ENCODE data around the gene CDC42BPB. TPM values are rescaled to one million over a fixed set of nuclear protein-coding genes. Genes with fewer than 3 reads are reported as not detected.

CDC42BPB gene
- total and polyA plus RNA-seq, 2 of the 13 experiments (the other 11 are each of a cell fraction or from before 2014, with no cell fraction given): 19.7 to 32.3 TPM

GRCh38 chr14:103057372-103058163 lies at the start of gene CDC42BPB (continued):
- no peak for TF ChIP-seq ZBTB4 (CRISPR knock-in tag; IDR thresholded peaks at IDR 0.05; ENCODE audit: borderline replicate concordance)
- TF ChIP-seq ZNF737 (CRISPR knock-in tag; IDR thresholded peaks at IDR 0.05; ENCODE audit: borderline replicate concordance): no peak
- peak; percentile 69 for TF ChIP-seq ZNF350 (CRISPR knock-in tag; IDR thresholded peaks at IDR 0.05; ENCODE audit: borderline replicate concordance, low read depth)
- no peak for TF ChIP-seq GTF2F1 (IDR thresholded peaks at IDR 0.05; ENCODE audit: low read length)
- peak; percentile 78; the same call in 1 of the 2 replicates for TF ChIP-seq ZNF430 (CRISPR knock-in tag; IDR thresholded peaks at IDR 0.05)
- TF ChIP-seq GABPA (IDR thresholded peaks at IDR 0.05; ENCODE audit: low read depth, low read length): no peak
- no peak for TF ChIP-seq GABPA (CRISPR knock-in tag; IDR thresholded peaks at IDR 0.05; ENCODE audit: low read depth)
- TF ChIP-seq MXD1 (CRISPR knock-in tag; IDR thresholded peaks at IDR 0.05): peak; percentile 54; the same call in 1 of the 2 replicates
- TF ChIP-seq NR2F6 (IDR thresholded peaks at IDR 0.05): no peak
- TF ChIP-seq NR2F6 (CRISPR knock-in tag; IDR thresholded peaks at IDR 0.05): no peak
- TF ChIP-seq CHCHD3 (CRISPR knock-in tag; IDR thresholded peaks at IDR 0.05): no peak
- no peak for TF ChIP-seq ZNF496 (CRISPR knock-in tag; IDR thresholded peaks at IDR 0.05; ENCODE audit: insufficient replicate concordance)
- TF ChIP-seq ZFP36L1 (CRISPR knock-in tag; IDR thresholded peaks at IDR 0.05): no peak
- no peak for TF ChIP-seq ZFP62 (CRISPR knock-in tag; IDR thresholded peaks at IDR 0.05)
- TF ChIP-seq HDAC6 (IDR thresholded peaks at IDR 0.05; ENCODE audit: low read depth, low read length): no peak
- 0 out of 2 replicates have a peak, but pooled peaks have one; percentile 33 for TF ChIP-seq ZNF337 (CRISPR knock-in tag; IDR thresholded peaks at IDR 0.05; ENCODE audit: borderline replicate concordance, low read depth)
- no peak for TF ChIP-seq BRD4 (CRISPR knock-in tag; IDR thresholded peaks at IDR 0.05)
- no peak for TF ChIP-seq CAMTA2 (CRISPR knock-in tag; IDR thresholded peaks at IDR 0.05; ENCODE audit: borderline replicate concordance)
- no peak for TF ChIP-seq ZNF441 (CRISPR knock-in tag; IDR thresholded peaks at IDR 0.05; ENCODE audit: borderline replicate concordance)
- no peak for TF ChIP-seq ZNF629 (CRISPR knock-in tag; conservative IDR thresholded peaks at IDR 0.05)
- TF ChIP-seq STAT6 (CRISPR knock-in tag; IDR thresholded peaks at IDR 0.05; ENCODE audit: borderline replicate concordance): no peak
- TF ChIP-seq ZSCAN5A (CRISPR knock-in tag; IDR thresholded peaks at IDR 0.05; ENCODE audit: borderline replicate concordance): no peak
- no peak; the same call in 1 of the 2 replicates for TF ChIP-seq HES4 (CRISPR knock-in tag; IDR thresholded peaks at IDR 0.05; ENCODE audit: borderline replicate concordance)
